Activated CD8-positive, alpha-beta T cell treated with anti-CD3 and anti-CD28 coated beads, Interleukin-2, amount 10 ng/mL, durations not matched to agents 7 days and 5 days (primary cell): ENCODE data around the gene DCDC1. TPM values are rescaled to one million over a fixed set of nuclear protein-coding genes. Genes with fewer than 3 reads are reported as not detected.

Experiments
- ATAC-seq: fragments of 150-1000 bp; cut with Tn5 transposase; one replicate; pipeline ENCODE4 v1.10.0; 2021; ENCODE audit warnings: moderate library complexity
- CTCF ChIA-PET: fragments of 350-600 bp; sonication (Branson Sonifier 250); formaldehyde crosslinking; loops from one replicate; lab custom pipeline; 2021; ENCODE audit warnings: antibody characterized with exemption; lab: Charles Lee
- POLR2A ChIA-PET: fragments of 350-600 bp; sonication (Branson Sonifier 250); formaldehyde crosslinking; loops from one replicate; lab custom pipeline; 2021; ENCODE audit warnings: antibody characterized with exemption; lab: Charles Lee
- DNase-seq: peaks from one replicate; pipeline ENCODE4 v3.0.0-alpha.2; 2020
- H3K27ac Mint-ChIP-seq: one replicate; pipeline ENCODE4 v1.8.0; 2021; ENCODE audit warnings: mild to moderate bottlenecking, mixed read lengths
- H3K27me3 Mint-ChIP-seq: one replicate; pipeline ENCODE4 v1.8.0; 2021; ENCODE audit warnings: low read depth, mixed read lengths
- H3K36me3 Mint-ChIP-seq: one replicate; pipeline ENCODE4 v1.8.0; 2021; ENCODE audit warnings: low read depth, mixed read lengths
- H3K4me1 Mint-ChIP-seq: one replicate; pipeline ENCODE4 v1.8.0; 2021; ENCODE audit warnings: low read depth, mixed read lengths
- H3K4me3 Mint-ChIP-seq: one replicate; pipeline ENCODE4 v1.8.0; 2021; ENCODE audit warnings: mild to moderate bottlenecking, mixed read lengths
- H3K9me3 Mint-ChIP-seq: one replicate; pipeline ENCODE4 v1.8.0; 2022; ENCODE audit warnings: mixed read lengths; ENCODE audit not compliant: insufficient read depth
- total RNA-seq, 2 experiments: library from RNA; stranded (reverse); gene quantifications; one replicate each; pipeline ENCODE4 v1.2.3, GENCODE V29; 2021

DCDC1 gene
- total RNA-seq, 2 experiments from 2014 or later, result not detected

- POLR2A ChIA-PET, result no interaction called here
- Mint-ChIP-seq H3K36me3 (no peaks in the 10 kb centered on the region), H3K27me3 (no peaks in the 10 kb centered on the region), H3K4me1 (no peaks in the 10 kb centered on the region), H3K27ac (no peak overlapping the region), H3K4me3 (no peak overlapping the region), H3K9me3 (peaks cover 17% of the 10 kb centered on the region)
- DNase-seq (no peak), ATAC-seq (no peak)
- CTCF ChIA-PET, result no interaction called here
Observed at GRCh38 chr11:31173926-31174680, 195.4 kb downstream of the DCDC1 start.

GRCh38 chr11:31160504-31161422 lies 208.8 kb downstream of the DCDC1 start:
- no peak for DNase-seq
- ChIA-PET POLR2A (no interaction called here), CTCF (no interaction called here)
- no peak for ATAC-seq
- Mint-ChIP-seq H3K4me1 (no peaks in the 10 kb centered on the region), H3K4me3 (no peak overlapping the region), H3K36me3 (no peaks in the 10 kb centered on the region), H3K27ac (no peak overlapping the region), H3K27me3 (no peaks in the 10 kb centered on the region), H3K9me3 (no peaks in the 10 kb centered on the region)

GRCh38 chr11:31150841-31151240 lies 218.7 kb downstream of the DCDC1 start:
- CTCF ChIA-PET, result no interaction called here
- no peak overlapping the region for H3K27ac Mint-ChIP-seq
- H3K9me3 Mint-ChIP-seq, result no peaks in the 10 kb centered on the region
- H3K36me3 Mint-ChIP-seq, result no peaks in the 10 kb centered on the region
- DNase-seq, result no peak
- no peak overlapping the region for H3K4me3 Mint-ChIP-seq
- no peak for ATAC-seq
- H3K27me3 Mint-ChIP-seq, result no peaks in the 10 kb centered on the region
- no peaks in the 10 kb centered on the region for H3K4me1 Mint-ChIP-seq
- POLR2A ChIA-PET, result no interaction called here

- H3K36me3 Mint-ChIP-seq, result no peaks in the 10 kb centered on the region
- ChIA-PET POLR2A (no interaction called here), CTCF (no interaction called here)
- H3K9me3 Mint-ChIP-seq, result no peaks in the 10 kb centered on the region
- no peak for ATAC-seq
- no peaks in the 10 kb centered on the region for H3K27me3 Mint-ChIP-seq
- H3K4me3 Mint-ChIP-seq, result no peak overlapping the region
- DNase-seq, result no peak
- H3K4me1 Mint-ChIP-seq, result no peaks in the 10 kb centered on the region
- H3K27ac Mint-ChIP-seq, result no peak overlapping the region
Observed at GRCh38 chr11:31150011-31150410, 219.5 kb downstream of the DCDC1 start.

- ChIA-PET CTCF (no interaction called here), POLR2A (no interaction called here)
- no peaks in the 10 kb centered on the region for H3K27me3 Mint-ChIP-seq
- no peak overlapping the region for H3K4me3 Mint-ChIP-seq
- DNase-seq (no peak), ATAC-seq (no peak)
- H3K9me3 Mint-ChIP-seq, result no peaks in the 10 kb centered on the region
- no peaks in the 10 kb centered on the region for H3K4me1 Mint-ChIP-seq
- no peaks in the 10 kb centered on the region for H3K36me3 Mint-ChIP-seq
- H3K27ac Mint-ChIP-seq, result no peak overlapping the region
Observed at GRCh38 chr11:31141789-31142188, 227.8 kb downstream of the DCDC1 start.

GRCh38 chr11:31139479-31139878 lies 230.1 kb downstream of the DCDC1 start:
- ATAC-seq, result no peak
- Mint-ChIP-seq H3K4me1 (no peaks in the 10 kb centered on the region), H3K4me3 (no peak overlapping the region), H3K9me3 (no peaks in the 10 kb centered on the region), H3K27me3 (no peaks in the 10 kb centered on the region), H3K36me3 (no peaks in the 10 kb centered on the region), H3K27ac (no peak overlapping the region)
- DNase-seq, result no peak
- ChIA-PET CTCF (no interaction called here), POLR2A (no interaction called here)

GRCh38 chr11:31132531-31133421 lies 236.8 kb downstream of the DCDC1 start:
- CTCF ChIA-PET, result no interaction called here
- ATAC-seq (no peak), DNase-seq (no peak)
- Mint-ChIP-seq H3K4me1 (no peaks in the 10 kb centered on the region), H3K36me3 (no peaks in the 10 kb centered on the region), H3K27me3 (no peaks in the 10 kb centered on the region), H3K9me3 (no peaks in the 10 kb centered on the region), H3K4me3 (no peak overlapping the region), H3K27ac (no peak overlapping the region)
- POLR2A ChIA-PET, result no interaction called here

GRCh38 chr11:31131760-31132159 lies 237.8 kb downstream of the DCDC1 start:
- Mint-ChIP-seq H3K27ac (no peak overlapping the region), H3K4me3 (no peak overlapping the region), H3K4me1 (no peaks in the 10 kb centered on the region), H3K9me3 (no peaks in the 10 kb centered on the region), H3K27me3 (no peaks in the 10 kb centered on the region), H3K36me3 (no peaks in the 10 kb centered on the region)
- no peak for DNase-seq
- CTCF ChIA-PET, result no interaction called here
- POLR2A ChIA-PET, result no interaction called here
- no peak for ATAC-seq

- no peak overlapping the region for H3K4me3 Mint-ChIP-seq
- no peaks in the 10 kb centered on the region for H3K4me1 Mint-ChIP-seq
- ChIA-PET POLR2A (no interaction called here), CTCF (no interaction called here)
- no peaks in the 10 kb centered on the region for H3K27me3 Mint-ChIP-seq
- DNase-seq (no peak), ATAC-seq (no peak)
- no peaks in the 10 kb centered on the region for H3K36me3 Mint-ChIP-seq
- no peak overlapping the region for H3K27ac Mint-ChIP-seq
- H3K9me3 Mint-ChIP-seq, result no peaks in the 10 kb centered on the region
Observed at GRCh38 chr11:31127290-31127689, 242.2 kb downstream of the DCDC1 start.

- Mint-ChIP-seq H3K27ac (no peak overlapping the region), H3K9me3 (no peaks in the 10 kb centered on the region), H3K36me3 (no peaks in the 10 kb centered on the region), H3K27me3 (no peaks in the 10 kb centered on the region), H3K4me1 (no peaks in the 10 kb centered on the region), H3K4me3 (no peak overlapping the region)
- CTCF ChIA-PET, result no interaction called here
- POLR2A ChIA-PET, result no interaction called here
- DNase-seq (no peak), ATAC-seq (no peak)
Observed at GRCh38 chr11:31120428-31120827, 249.1 kb downstream of the DCDC1 start.

GRCh38 chr11:31118566-31118965 lies 251.0 kb downstream of the DCDC1 start:
- DNase-seq (no peak), ATAC-seq (no peak)
- no peak overlapping the region for H3K27ac Mint-ChIP-seq
- H3K4me1 Mint-ChIP-seq, result no peaks in the 10 kb centered on the region
- POLR2A ChIA-PET, result no interaction called here
- no peaks in the 10 kb centered on the region for H3K9me3 Mint-ChIP-seq
- CTCF ChIA-PET, result no interaction called here
- H3K36me3 Mint-ChIP-seq, result no peaks in the 10 kb centered on the region
- no peak overlapping the region for H3K4me3 Mint-ChIP-seq
- no peaks in the 10 kb centered on the region for H3K27me3 Mint-ChIP-seq
